ENCODE measurements around the gene ZNF148.

DNA sequence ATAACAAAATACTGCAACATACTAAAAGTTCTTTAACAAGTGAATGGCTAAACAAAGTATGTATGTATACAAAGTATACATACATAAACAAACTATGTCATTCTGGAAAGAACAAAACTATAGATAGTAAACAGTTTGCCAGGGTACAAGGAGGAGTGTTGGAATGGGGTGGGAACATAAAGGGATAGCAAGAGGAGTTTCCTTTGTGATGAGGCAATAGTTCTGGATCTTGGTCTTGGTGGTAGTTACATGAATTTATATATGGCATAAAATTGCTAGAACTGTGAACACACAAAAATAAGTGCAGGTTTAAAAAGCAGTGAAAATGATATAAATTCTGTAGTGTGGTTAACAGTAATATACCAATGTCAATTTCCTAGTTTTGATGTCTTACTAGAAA, 22.0 kb downstream of the ZNF148 start:
- TF ChIP-seq POLR2A (IDR thresholded peaks at IDR 0.05) (no peak), POLR2AphosphoS5 (IDR thresholded peaks at IDR 0.05) (no peak)

All from upper lobe of left lung (tissue), 4 donors.